Tibial nerve (tissue), 3 donors: ENCODE results near the gene MAVS.

ENCODE experiments used
- CTCF ChIP-seq, 5 experiments: fragments of 200-600 bp in 3 of 5; fragments of 450-650 bp in 2 of 5; sonication (generic) in 3 of 5; IDR thresholded peaks; one replicate each; pipeline ENCODE4 v1.5.1; 2016 to 2019; ENCODE audit warnings: antibody characterized with exemption in 5 of 5, mild to moderate bottlenecking in 3 of 5, moderate library complexity in 2 of 5
- POLR2A ChIP-seq, 2 donors: fragments of 450-650 bp; IDR thresholded peaks; one replicate each; pipeline ENCODE4 v1.6.1; 2017; ENCODE audit warnings: antibody characterized with exemption in 2 of 2, mild to moderate bottlenecking in 2 of 2, moderate library complexity in 2 of 2

DNA sequence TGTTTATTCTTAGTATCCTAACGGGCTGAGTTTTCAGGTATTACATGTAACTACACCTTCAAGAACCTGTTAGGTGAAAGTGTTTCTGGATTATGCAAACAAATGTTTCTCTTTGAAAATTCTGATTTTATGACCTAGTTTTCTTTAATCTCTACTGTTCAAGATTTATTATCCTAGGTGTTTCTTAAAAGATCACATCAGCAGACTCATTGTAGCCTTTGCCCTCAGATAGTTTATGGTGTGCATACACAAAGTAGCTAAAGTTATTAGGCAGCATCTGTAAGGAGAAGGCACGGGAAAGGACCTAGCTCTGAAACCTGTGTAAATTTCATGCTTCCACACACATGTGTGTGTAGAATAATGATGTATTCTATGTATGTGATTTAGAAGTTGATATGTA, 64.2 kb downstream of the MAVS start:
- no peak for TF ChIP-seq CTCF (IDR thresholded peaks at IDR 0.05)
- no peak for TF ChIP-seq POLR2A (IDR thresholded peaks at IDR 0.05)
